Measurements from ENCODE around the gene ARHGEF6.

ARHGEF6 gene

GRCh38 chrX:136636121-136636520, 144.6 kb downstream of the ARHGEF6 start:
- DNase-seq, result no peak

- DNase-seq, result no peak
Measured at GRCh38 chrX:136635235-136635634, 145.5 kb downstream of the ARHGEF6 start.

GRCh38 chrX:136630881-136631280, 149.9 kb downstream of the ARHGEF6 start:
- no peak for DNase-seq

- DNase-seq, result no peak
Measured at GRCh38 chrX:136629084-136629750, 151.5 kb downstream of the ARHGEF6 start.

- DNase-seq, result no peak
Measured at GRCh38 chrX:136627409-136627808, 153.3 kb downstream of the ARHGEF6 start.

- DNase-seq, result no peak
Measured at GRCh38 chrX:136626891-136627290, 153.8 kb downstream of the ARHGEF6 start.

- no peak for DNase-seq
Measured at GRCh38 chrX:136626237-136626636, 154.5 kb downstream of the ARHGEF6 start.

GRCh38 chrX:136625246-136625645, 155.5 kb downstream of the ARHGEF6 start:
- no peak for DNase-seq

- DNase-seq, result no peak
Measured at GRCh38 chrX:136623396-136623795, 157.3 kb downstream of the ARHGEF6 start.

GRCh38 chrX:136622568-136622967, 158.2 kb downstream of the ARHGEF6 start:
- no peak for DNase-seq

- no peak for DNase-seq
Measured at GRCh38 chrX:136620780-136621179, 160.0 kb downstream of the ARHGEF6 start.

GRCh38 chrX:136619899-136620505, 160.7 kb downstream of the ARHGEF6 start:
- DNase-seq, result no peak

GRCh38 chrX:136616987-136617685, 163.6 kb downstream of the ARHGEF6 start:
- no peak for DNase-seq

All from NCI-H1417 (cell line).